ENCODE measurements around the gene ESRRG. TPM values are rescaled to one million over a fixed set of nuclear protein-coding genes. Genes with fewer than 3 reads are reported as not detected.

The ESRRG gene
- total and polyA plus RNA-seq, 10 donors: 0.29 to 11.9 (median 2.2) TPM

DNA sequence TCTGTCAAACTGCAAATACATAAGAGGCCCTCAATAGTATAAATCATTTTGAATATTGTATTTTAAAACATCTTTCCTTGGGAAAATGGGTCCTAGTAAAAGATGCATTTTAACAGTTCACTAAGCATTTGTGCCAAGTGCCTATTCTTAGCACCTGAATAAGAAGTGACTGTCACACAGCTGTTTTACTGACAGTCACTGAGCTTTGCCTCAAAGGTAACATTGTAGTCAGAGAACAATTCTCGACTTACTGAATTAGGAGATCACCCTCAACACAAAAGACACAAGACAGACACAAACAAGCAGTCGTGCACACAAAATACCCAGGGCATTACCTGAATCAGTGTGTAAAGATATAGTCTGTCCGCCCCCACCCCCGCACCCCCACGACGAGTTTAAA, 408 bp downstream of the ESRRG start:
- H3K27me3 ChIP-seq (replicated peaks in 1 of 7): peaks cover 0 to 28% (median 0%) of the 10 kb centered on the region in 7 donors
- H3K36me3 ChIP-seq: no peaks in the 10 kb centered on the region
- H3K4me1 ChIP-seq: peaks cover 0 to 8% (median 0%) of the 10 kb centered on the region in 6 donors
- no peak for DNase-seq
- TF ChIP-seq POLR2A (IDR thresholded peaks at IDR 0.05) (no peak), POLR2AphosphoS5 (IDR thresholded peaks at IDR 0.05) (no peak)
- TF ChIP-seq, protein P1, sequence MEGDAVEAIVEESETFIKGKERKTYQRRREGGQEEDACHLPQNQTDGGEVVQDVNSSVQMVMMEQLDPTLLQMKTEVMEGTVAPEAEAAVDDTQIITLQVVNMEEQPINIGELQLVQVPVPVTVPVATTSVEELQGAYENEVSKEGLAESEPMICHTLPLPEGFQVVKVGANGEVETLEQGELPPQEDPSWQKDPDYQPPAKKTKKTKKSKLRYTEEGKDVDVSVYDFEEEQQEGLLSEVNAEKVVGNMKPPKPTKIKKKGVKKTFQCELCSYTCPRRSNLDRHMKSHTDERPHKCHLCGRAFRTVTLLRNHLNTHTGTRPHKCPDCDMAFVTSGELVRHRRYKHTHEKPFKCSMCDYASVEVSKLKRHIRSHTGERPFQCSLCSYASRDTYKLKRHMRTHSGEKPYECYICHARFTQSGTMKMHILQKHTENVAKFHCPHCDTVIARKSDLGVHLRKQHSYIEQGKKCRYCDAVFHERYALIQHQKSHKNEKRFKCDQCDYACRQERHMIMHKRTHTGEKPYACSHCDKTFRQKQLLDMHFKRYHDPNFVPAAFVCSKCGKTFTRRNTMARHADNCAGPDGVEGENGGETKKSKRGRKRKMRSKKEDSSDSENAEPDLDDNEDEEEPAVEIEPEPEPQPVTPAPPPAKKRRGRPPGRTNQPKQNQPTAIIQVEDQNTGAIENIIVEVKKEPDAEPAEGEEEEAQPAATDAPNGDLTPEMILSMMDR (IDR thresholded peaks at IDR 0.05 in 8 of 11, conservative IDR thresholded peaks at IDR 0.05 in 3 of 11): no peak
- H3K4me3 ChIP-seq: peak overlapping the region in 5 of 8 donors; percentile 25 to 64 (median 39)
- intact Hi-C loops (cut with DNase I; ENCODE audit: low total_unique reads): no loop called here
- 6 to 9% (median 8%) methylated on average over 6 of the region's 6 CpGs for WGBS, 5 donors
- no peaks in the 10 kb centered on the region for H3K9me3 ChIP-seq
- H3K27ac ChIP-seq: peak overlapping the region in 2 of 8 donors; percentile 47 to 49

DNA sequence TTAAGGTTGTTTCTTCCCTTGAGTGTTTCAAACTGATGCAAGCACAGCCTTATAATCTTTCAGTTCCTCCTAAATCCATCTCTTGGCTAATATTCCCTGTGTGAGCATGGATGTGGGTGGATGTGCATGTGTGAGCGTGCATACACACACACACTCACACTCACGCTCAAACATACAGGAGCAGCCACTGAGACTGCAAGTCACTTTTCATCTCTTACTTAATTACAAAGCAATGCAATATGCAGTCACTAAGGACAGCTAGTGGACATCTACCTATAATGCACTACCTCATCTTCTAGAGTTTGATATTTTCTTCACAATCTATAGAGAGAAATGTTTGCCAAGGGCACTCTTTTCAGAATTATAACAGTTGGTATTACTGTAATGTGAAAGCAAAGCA, 1.4 kb downstream of the ESRRG start:
- Histone ChIP-seq H3K4me1 (peaks cover 0 to 8% (median 0%) of the 10 kb centered on the region in 6 donors), H3K4me3 (peak overlapping the region in 4 of 8 donors; percentile 14 to 64 (median 43))
- intact Hi-C loops (cut with DNase I; ENCODE audit: low total_unique reads): no loop called here

DNA sequence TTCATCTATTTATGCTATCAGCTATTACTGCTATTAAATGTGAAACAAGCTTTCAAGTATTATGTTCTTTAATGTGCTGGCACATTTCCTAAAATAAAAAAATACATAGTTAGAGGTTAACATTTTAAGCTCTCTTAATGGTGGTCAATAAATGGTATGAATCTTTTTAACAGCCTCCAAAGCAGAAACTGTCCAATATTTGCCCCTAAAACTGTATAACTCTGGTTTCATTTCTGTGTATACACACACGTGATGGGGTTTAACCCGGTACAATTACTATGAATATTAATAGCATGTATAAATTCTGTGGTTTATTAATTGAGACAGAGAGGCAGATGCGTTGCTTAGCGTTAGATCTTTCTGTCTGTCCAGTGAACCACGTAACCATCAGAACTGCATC, 2.2 kb downstream of the ESRRG start:
- Histone ChIP-seq H3K27ac (peak overlapping the region in 1 of 8 donors; percentile 49), H3K27me3 (replicated peaks in 1 of 7) (peaks cover 0 to 28% (median 0%) of the 10 kb centered on the region in 7 donors), H3K36me3 (no peaks in the 10 kb centered on the region), H3K9me3 (no peaks in the 10 kb centered on the region), H3K4me1 (peaks cover 0 to 8% (median 0%) of the 10 kb centered on the region in 6 donors), H3K4me3 (peak overlapping the region in 2 of 8 donors; percentile 47 to 64)
- no peak for DNase-seq
- 63 to 82% (median 77%) methylated on average over 5 of the region's 5 CpGs for WGBS, 5 donors
- intact Hi-C loops (cut with DNase I; ENCODE audit: low total_unique reads): no loop called here
- TF ChIP-seq POLR2AphosphoS5 (IDR thresholded peaks at IDR 0.05) (no peak), POLR2A (IDR thresholded peaks at IDR 0.05) (no peak)
- TF ChIP-seq, protein P1 (IDR thresholded peaks at IDR 0.05 in 8 of 11, conservative IDR thresholded peaks at IDR 0.05 in 3 of 11): no peak

More for the DNA sequence above, 1.4 kb downstream of the ESRRG start:
- 62 to 88% (median 79%) methylated on average over 2 of the region's 2 CpGs for WGBS, 5 donors
- TF ChIP-seq POLR2A (IDR thresholded peaks at IDR 0.05) (no peak), POLR2AphosphoS5 (IDR thresholded peaks at IDR 0.05) (no peak)
- H3K9me3 ChIP-seq: no peaks in the 10 kb centered on the region
- H3K27me3 ChIP-seq (replicated peaks in 1 of 7): peaks cover 0 to 28% (median 0%) of the 10 kb centered on the region in 7 donors
- peak overlapping the region in 2 of 8 donors; percentile 30 to 49 for H3K27ac ChIP-seq
- no peaks in the 10 kb centered on the region for H3K36me3 ChIP-seq
- no peak for DNase-seq

DNA sequence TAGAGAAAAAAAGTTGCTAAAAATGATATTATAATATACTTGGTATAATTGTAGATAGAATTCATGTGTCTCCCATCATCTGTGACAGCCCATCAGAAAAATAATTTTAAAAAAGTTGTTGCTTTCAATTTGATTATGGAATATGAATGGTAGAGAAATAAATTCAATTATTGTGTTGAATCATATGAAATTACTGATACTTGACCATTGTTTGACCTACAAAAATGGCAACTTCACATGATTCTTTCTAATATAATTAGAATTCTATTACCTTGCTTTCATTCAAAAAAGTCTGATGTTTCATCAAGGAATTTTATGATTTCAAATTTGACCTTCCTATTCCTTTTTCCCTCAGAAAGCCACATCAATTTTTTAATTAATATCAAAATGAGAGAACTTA, 11.5 kb downstream of the ESRRG start:
- no peak overlapping the region for H3K4me3 ChIP-seq
- intact Hi-C loops (cut with DNase I; ENCODE audit: low total_unique reads): no loop called here
- DNase-seq: no peak
- no peak for TF ChIP-seq POLR2A (IDR thresholded peaks at IDR 0.05)
- TF ChIP-seq, protein P1 (IDR thresholded peaks at IDR 0.05 in 8 of 11, conservative IDR thresholded peaks at IDR 0.05 in 3 of 11): no peak
- TF ChIP-seq POLR2AphosphoS5 (IDR thresholded peaks at IDR 0.05): no peak
- no peak overlapping the region for H3K27ac ChIP-seq
- H3K36me3 ChIP-seq: no peaks in the 10 kb centered on the region
- H3K9me3 ChIP-seq: no peaks in the 10 kb centered on the region
- no peaks in the 10 kb centered on the region for H3K4me1 ChIP-seq
- no peaks in the 10 kb centered on the region for H3K27me3 ChIP-seq (replicated peaks in 1 of 7)
